ENCODE data around the gene HIVEP3.

DNA sequence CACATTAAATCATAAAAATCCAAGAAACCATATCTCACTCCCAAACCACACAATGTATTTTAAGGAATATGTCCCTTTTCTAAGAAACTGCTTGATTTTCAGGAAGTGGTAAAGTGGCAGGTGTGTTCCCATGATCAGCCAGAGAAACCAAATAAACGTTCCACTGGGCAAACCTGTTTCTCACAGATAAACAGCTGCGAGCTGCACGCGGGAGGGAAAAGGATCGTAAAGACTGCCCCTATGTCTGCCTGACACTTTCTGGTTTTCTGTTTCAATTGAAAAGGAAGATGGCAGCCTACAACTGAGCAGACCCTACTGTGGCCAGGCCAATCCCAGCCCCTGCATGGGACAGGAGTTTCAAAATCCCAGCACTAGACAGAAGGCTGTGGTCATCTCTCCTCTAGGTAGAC, 36.6 kb downstream of the HIVEP3 start:
- TF ChIP-seq POLR2A (IDR thresholded peaks at IDR 0.05; ENCODE audit: low read depth, low read length): no peak
- no peak for TF ChIP-seq POLR2AphosphoS5 (IDR thresholded peaks at IDR 0.05; ENCODE audit: low read depth, low read length)

Measured in GM12891 (cell line).